ENCODE data around the gene FUS.

DNA sequence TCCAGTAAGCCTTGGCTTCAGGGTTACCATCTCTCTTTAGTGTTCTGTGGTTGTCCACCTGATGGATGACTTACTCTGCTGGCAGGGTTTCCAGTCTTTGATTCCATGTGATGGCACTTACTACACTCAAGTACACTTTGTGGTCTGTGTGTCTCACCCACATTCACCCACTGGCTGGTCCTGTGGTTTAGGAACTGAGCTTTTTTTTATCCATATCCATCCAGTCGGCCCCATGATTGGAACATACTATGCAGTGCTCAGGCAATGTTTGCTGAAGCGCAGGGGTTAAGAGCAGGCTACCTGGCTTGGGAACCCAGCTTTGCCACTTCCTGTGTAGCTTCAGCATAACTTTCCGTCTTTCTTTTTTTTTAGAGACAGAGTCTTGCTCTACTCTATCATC, 2.8 kb upstream of the FUS start:
- TF ChIP-seq, protein P1, sequence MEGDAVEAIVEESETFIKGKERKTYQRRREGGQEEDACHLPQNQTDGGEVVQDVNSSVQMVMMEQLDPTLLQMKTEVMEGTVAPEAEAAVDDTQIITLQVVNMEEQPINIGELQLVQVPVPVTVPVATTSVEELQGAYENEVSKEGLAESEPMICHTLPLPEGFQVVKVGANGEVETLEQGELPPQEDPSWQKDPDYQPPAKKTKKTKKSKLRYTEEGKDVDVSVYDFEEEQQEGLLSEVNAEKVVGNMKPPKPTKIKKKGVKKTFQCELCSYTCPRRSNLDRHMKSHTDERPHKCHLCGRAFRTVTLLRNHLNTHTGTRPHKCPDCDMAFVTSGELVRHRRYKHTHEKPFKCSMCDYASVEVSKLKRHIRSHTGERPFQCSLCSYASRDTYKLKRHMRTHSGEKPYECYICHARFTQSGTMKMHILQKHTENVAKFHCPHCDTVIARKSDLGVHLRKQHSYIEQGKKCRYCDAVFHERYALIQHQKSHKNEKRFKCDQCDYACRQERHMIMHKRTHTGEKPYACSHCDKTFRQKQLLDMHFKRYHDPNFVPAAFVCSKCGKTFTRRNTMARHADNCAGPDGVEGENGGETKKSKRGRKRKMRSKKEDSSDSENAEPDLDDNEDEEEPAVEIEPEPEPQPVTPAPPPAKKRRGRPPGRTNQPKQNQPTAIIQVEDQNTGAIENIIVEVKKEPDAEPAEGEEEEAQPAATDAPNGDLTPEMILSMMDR (conservative IDR thresholded peaks at IDR 0.05; ENCODE audit: low read depth, low read length): no peak
- TF ChIP-seq EZH2 (IDR thresholded peaks at IDR 0.05; ENCODE audit: borderline replicate concordance, low read depth, low read length, poor library complexity, severe bottlenecking): no peak

All from A673 (cell line).